Common myeloid progenitor, CD34-positive (primary cell): ENCODE results near the gene PCSK9.

Experiments used
- CTCF ChIA-PET: fragments of 350-600 bp; sonication (Branson Sonifier 250); formaldehyde crosslinking; loops from one replicate; lab custom pipeline; 2021; ENCODE audit warnings: antibody characterized with exemption; lab: Charles Lee
- POLR2A ChIA-PET: fragments of 350-600 bp; sonication (Branson Sonifier 250); formaldehyde crosslinking; loops from one replicate; lab custom pipeline; 2021; ENCODE audit warnings: antibody characterized with exemption; lab: Charles Lee
- DNase-seq, 3 donors: peaks; one replicate each; pipeline versions ENCODE4 v3.0.0 to v3.0.0-alpha.2; 2013
- H3K27ac ChIP-seq, 2 experiments: 1 replicate in 1 of 2; 2 replicates in 1 of 2; pipeline ENCODE4 v1.7.0; 2013; ENCODE audit warnings: inconsistent platforms in 2 of 2, low read length in 2 of 2, mild to moderate bottlenecking in 2 of 2, low read depth in 1 of 2, moderate library complexity in 1 of 2; ENCODE audit not compliant: severe bottlenecking in 2 of 2, insufficient read depth in 1 of 2, poor library complexity in 1 of 2
- H3K27me3 ChIP-seq, 5 experiments: replicated peaks in 2 of 5; 1 replicate in 3 of 5; 2 replicates in 2 of 5; pipeline versions ENCODE4 v1.6.1 to v1.7.0; 2013; ENCODE audit warnings: low read length in 4 of 5, mild to moderate bottlenecking in 2 of 5, moderate library complexity in 2 of 5, inconsistent platforms in 1 of 5; ENCODE audit not compliant: insufficient read depth in 5 of 5, control insufficient read depth in 4 of 5
- H3K36me3 ChIP-seq, 4 experiments: 1 replicate in 2 of 4; 2 replicates in 2 of 4; pipeline versions ENCODE4 v1.6.1 to v1.7.0; 2013; ENCODE audit warnings: low read length in 3 of 4, control low read depth in 1 of 4, mild to moderate bottlenecking in 1 of 4; ENCODE audit not compliant: control insufficient read depth in 4 of 4, insufficient read depth in 4 of 4
- H3K4me1 ChIP-seq, 4 experiments: 1 replicate in 3 of 4; 2 replicates in 1 of 4; pipeline versions ENCODE4 v1.6.1 to v1.7.1; 2013; ENCODE audit warnings: low read length in 3 of 4, mild to moderate bottlenecking in 3 of 4, control low read depth in 1 of 4, inconsistent platforms in 1 of 4, moderate library complexity in 1 of 4; ENCODE audit not compliant: control insufficient read depth in 4 of 4, insufficient read depth in 4 of 4; ENCODE audit errors: control extremely low read depth in 1 of 4
- H3K4me3 ChIP-seq, 7 experiments: 1 replicate in 4 of 7; 2 replicates in 3 of 7; pipeline versions ENCODE4 v1.5.1 to v1.7.0; 2013; ENCODE audit warnings: mild to moderate bottlenecking in 7 of 7, low read length in 6 of 7, moderate library complexity in 6 of 7, inconsistent platforms in 2 of 7, low read depth in 2 of 7, control low read depth in 1 of 7; ENCODE audit not compliant: insufficient read depth in 4 of 7, control insufficient read depth in 1 of 7; ENCODE audit errors: extremely low read depth in 1 of 7
- H3K9me3 ChIP-seq, 5 experiments: 1 replicate in 4 of 5; 2 replicates in 1 of 5; pipeline versions ENCODE4 v1.6.1 to v1.7.1; 2013; ENCODE audit warnings: low read length in 4 of 5, mild to moderate bottlenecking in 2 of 5, inconsistent platforms in 1 of 5, low read depth in 1 of 5, moderate library complexity in 1 of 5; ENCODE audit not compliant: control insufficient read depth in 4 of 5, insufficient read depth in 2 of 5; ENCODE audit errors: control extremely low read depth in 1 of 5
- WGBS: methylation state at CpG from one replicate; pipeline ENCODE4 v1.1.5; 2013; ENCODE audit not compliant: insufficient coverage; 5-methylcytosine and 5-hydroxymethylcytosine counted together

PCSK9 gene

GRCh38 chr1:55074455-55074854, 35.1 kb downstream of the PCSK9 start:
- DNase-seq = no peak
- no peaks in the 10 kb centered on the region for H3K9me3 ChIP-seq
- peaks cover 41 to 98% (median 68%) of the 10 kb centered on the region in 4 experiments for H3K36me3 ChIP-seq
- POLR2A ChIA-PET = no interaction called here
- CTCF ChIA-PET = interaction anchor here (1.1 to 1.2 kb wide), 2 partner anchors 9 to 36 kb away, joined by 3 read pairs; no protein-coding TSS in a partner anchor
- no peaks in the 10 kb centered on the region for H3K4me1 ChIP-seq
- no peaks in the 10 kb centered on the region for H3K27me3 ChIP-seq
- no peak overlapping the region for H3K4me3 ChIP-seq
- no CpG with 5 or more reads among the region's 2 CpGs for WGBS
- no peak overlapping the region for H3K27ac ChIP-seq

DNA sequence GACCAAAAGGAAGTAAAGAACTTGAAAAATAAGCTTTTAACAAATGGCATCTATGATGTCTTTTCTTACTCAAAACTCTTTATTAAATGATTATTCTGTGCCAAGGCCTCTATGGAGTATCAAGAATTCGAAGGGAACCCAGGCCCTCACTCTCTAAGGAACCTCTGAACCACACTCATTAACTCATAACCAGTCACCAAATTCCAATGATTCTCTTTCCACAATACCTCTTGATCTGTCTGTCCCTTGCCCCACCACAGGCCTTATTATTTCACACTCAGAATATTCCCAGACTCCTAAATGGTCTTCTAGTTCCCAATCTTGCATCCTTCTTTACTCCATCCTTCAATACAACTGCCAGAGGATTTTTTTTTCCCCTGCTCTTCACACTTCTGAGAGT, 37.0 kb downstream of the PCSK9 start:
- Histone ChIP-seq H3K27me3 (no peaks in the 10 kb centered on the region), H3K36me3 (peaks cover 44 to 98% (median 71%) of the 10 kb centered on the region in 4 experiments), H3K27ac (no peak overlapping the region), H3K4me1 (no peaks in the 10 kb centered on the region), H3K9me3 (no peaks in the 10 kb centered on the region), H3K4me3 (no peak overlapping the region)
- ChIA-PET POLR2A (no interaction called here), CTCF (interaction anchor here (1.2 kb wide), 1 partner anchor 10 kb away, joined by 4 read pairs; no protein-coding TSS in a partner anchor)
- no peak for DNase-seq
- WGBS = 100% methylated on average over 1 of the region's 1 CpG

GRCh38 chr1:55078470-55078869, 39.1 kb downstream of the PCSK9 start:
- Histone ChIP-seq H3K27ac (no peak overlapping the region), H3K4me1 (no peaks in the 10 kb centered on the region), H3K9me3 (no peaks in the 10 kb centered on the region), H3K27me3 (no peaks in the 10 kb centered on the region), H3K36me3 (peaks cover 44 to 98% (median 69%) of the 10 kb centered on the region in 4 experiments), H3K4me3 (no peak overlapping the region)
- ChIA-PET POLR2A (no interaction called here), CTCF (interaction anchor here (1.6 kb wide), 1 partner anchor 15 kb away, joined by 4 read pairs; no protein-coding TSS in a partner anchor)
- 88% methylated on average over 2 of the region's 3 CpGs for WGBS
- DNase-seq = no peak

DNA sequence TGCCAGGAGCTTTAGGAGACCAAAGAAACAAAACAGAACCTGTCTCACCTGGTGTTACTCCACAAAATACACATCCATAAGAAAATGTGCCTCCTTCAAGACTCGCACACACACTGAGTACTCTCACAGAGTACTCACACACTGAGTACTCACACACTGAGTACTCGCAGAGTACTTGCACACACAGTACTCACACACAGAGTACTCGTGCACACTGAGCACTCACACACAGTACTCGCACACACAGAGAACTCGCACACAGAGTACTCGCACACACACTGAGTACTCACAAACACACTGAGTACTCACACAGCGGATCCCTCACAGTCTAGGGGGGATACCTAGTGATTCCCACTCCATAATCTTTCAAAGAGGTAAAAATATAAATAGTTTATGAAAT, 40.3 kb downstream of the PCSK9 start:
- ChIA-PET POLR2A (no interaction called here), CTCF (interaction anchor here (1.6 to 2.0 kb wide), 2 partner anchors 8 to 16 kb away, joined by 4 read pairs; no protein-coding TSS in a partner anchor)
- Histone ChIP-seq H3K4me1 (no peaks in the 10 kb centered on the region), H3K27me3 (no peaks in the 10 kb centered on the region), H3K9me3 (no peaks in the 10 kb centered on the region), H3K4me3 (no peak overlapping the region), H3K36me3 (peaks cover 42 to 98% (median 75%) of the 10 kb centered on the region in 4 experiments), H3K27ac (no peak overlapping the region)
- DNase-seq = no peak
- WGBS = 96% methylated on average over 6 of the region's 7 CpGs

DNA sequence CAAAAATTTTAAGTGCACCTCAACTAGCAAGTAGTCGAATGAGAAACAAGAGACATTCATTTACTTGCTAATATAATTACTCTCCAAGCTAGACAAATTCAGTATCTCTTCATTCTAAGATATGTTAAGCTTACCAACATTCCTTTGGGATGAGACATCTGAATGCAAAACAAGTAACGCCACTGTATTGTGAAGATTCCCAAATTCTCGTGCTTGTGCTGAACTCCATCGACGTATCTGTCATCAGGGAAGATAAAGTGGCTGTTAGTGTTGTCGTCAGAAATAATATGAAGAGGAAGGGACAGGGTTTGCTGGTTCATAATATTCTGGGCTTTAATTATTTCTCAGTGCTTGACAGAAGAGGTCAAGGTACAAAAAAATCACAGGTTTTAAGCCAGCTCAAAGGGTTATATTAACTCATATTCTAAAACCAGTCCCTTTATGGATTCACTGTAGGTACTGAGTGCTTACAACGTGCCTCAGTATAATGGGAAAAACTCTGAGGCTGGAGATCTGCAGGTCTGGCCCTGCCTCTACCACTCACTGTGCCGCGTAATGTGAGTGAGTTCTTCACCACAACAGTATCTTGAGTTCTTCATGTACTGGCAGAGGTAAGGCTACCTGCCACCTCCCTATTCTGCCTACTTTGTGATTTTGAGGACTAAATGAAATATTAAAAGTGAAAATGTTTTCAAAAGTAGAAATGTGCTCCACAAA, 42.0 kb downstream of the PCSK9 start:
- POLR2A ChIA-PET = interaction anchor here (0.6 kb wide), 1 partner anchor 12 kb away, joined by 3 read pairs; no protein-coding TSS in a partner anchor
- 98% methylated on average over 9 of the region's 9 CpGs for WGBS
- CTCF ChIA-PET = interaction anchor here (1.8 to 2.0 kb wide), 2 partner anchors 10 kb away, joined by 4 read pairs; no protein-coding TSS in a partner anchor
- Histone ChIP-seq H3K4me3 (no peak overlapping the region), H3K27ac (no peak overlapping the region), H3K9me3 (no peaks in the 10 kb centered on the region), H3K4me1 (no peaks in the 10 kb centered on the region), H3K27me3 (no peaks in the 10 kb centered on the region), H3K36me3 (peaks cover 52 to 99% (median 79%) of the 10 kb centered on the region in 4 experiments)
- DNase-seq = no peak

- Histone ChIP-seq H3K27me3 (no peaks in the 10 kb centered on the region), H3K4me3 (no peak overlapping the region), H3K9me3 (no peaks in the 10 kb centered on the region), H3K27ac (no peak overlapping the region), H3K4me1 (no peaks in the 10 kb centered on the region), H3K36me3 (peaks cover 50 to 99% (median 78%) of the 10 kb centered on the region in 4 experiments)
- no CpG with 5 or more reads among the region's 2 CpGs for WGBS
- ChIA-PET POLR2A (no interaction called here), CTCF (interaction anchor here (1.8 kb wide), 1 partner anchor 11 kb away, joined by 4 read pairs; no protein-coding TSS in a partner anchor)
- DNase-seq = no peak
Measured at GRCh38 chr1:55081905-55082296, 42.6 kb downstream of the PCSK9 start.

DNA sequence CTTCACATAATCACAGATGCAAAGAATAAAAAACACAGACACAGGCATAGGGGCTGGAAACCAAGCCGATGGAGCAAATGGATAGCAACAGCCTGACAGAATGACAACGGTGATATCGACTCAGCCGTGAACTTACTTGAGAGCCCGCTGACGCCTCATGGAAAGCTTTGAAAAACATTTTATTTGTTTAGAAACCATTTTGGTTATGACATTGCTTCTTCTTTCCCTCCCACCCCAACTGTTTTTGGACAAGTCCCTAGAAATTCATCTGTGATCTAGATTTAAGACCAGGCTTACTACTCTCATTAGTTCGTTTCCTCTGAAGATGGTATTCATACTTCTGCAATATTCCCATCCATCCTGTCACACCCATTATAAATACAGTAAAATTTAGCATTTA, 44.9 kb downstream of the PCSK9 start:
- Histone ChIP-seq H3K4me3 (no peak overlapping the region), H3K27me3 (no peaks in the 10 kb centered on the region), H3K4me1 (peaks cover 0 to 9% (median 4%) of the 10 kb centered on the region in 4 experiments), H3K36me3 (peaks cover 46 to 92% (median 73%) of the 10 kb centered on the region in 4 experiments), H3K27ac (no peak overlapping the region), H3K9me3 (no peaks in the 10 kb centered on the region)
- CTCF ChIA-PET = no interaction called here
- POLR2A ChIA-PET = no interaction called here
- DNase-seq = no peak
- WGBS = 97% methylated on average over 6 of the region's 7 CpGs
